ENCODE results near the gene CDH24. TPM values are rescaled to one million over a fixed set of nuclear protein-coding genes. Genes with fewer than 3 reads are reported as not detected.
"Not testable (repeated sequence)": the region's sequence is repeated elsewhere in the genome, so short reads cannot be mapped to it uniquely, and the experiment has no call there.

Gene CDH24
- total and polyA plus RNA-seq, 2 experiments from 2014 or later: 6.9 to 18.0 TPM

DNA sequence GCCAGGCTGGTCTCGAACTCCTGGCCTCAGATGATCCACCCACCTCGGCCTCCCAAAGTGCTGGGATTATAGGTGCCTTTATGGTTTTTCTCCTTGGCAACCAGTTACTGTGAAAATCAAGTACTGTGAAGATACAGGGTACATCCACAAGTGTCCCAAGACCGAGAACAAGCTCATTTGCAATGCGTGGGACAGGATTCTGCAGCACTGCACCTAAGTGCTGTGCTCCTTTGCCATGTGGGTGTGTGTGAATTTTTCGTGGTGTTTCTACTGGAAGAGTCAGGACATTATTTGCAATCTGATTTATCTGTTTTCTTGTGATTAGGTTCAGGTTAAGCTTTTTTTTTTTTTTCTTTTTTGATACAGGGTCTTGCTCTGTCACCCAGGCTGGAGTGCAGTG lies 40.2 kb downstream of the CDH24 start:
- H3K9me2 ChIP-seq (replicated peaks; ENCODE audit: insufficient read depth): no peaks in the 10 kb centered on the region
- DNase-seq (ENCODE audit: low spot score): no peak
- no peak overlapping the region for H3K4me3 ChIP-seq
- H3K4me1 ChIP-seq (ENCODE audit: insufficient read depth): no peaks in the 10 kb centered on the region
- no peak overlapping the region for H2AFZ ChIP-seq
- no peaks in the 10 kb centered on the region for H3K9me3 ChIP-seq (ENCODE audit: low read depth)
- H3K27ac ChIP-seq: no peak overlapping the region
- H3K27me3 ChIP-seq: no peaks in the 10 kb centered on the region
- H3K36me3 ChIP-seq (replicated peaks; ENCODE audit: insufficient read depth, low read depth): no peaks in the 10 kb centered on the region
- no peak overlapping the region for H3K4me2 ChIP-seq
- no peaks in the 10 kb centered on the region for H3K79me2 ChIP-seq
- no peaks in the 10 kb centered on the region for H4K20me1 ChIP-seq (ENCODE audit: insufficient read depth, poor library complexity, severe bottlenecking)
- 90% methylated on average over 5 of the region's 5 CpGs for WGBS (ENCODE audit: low lambda C conversion rate, missing lambda C conversion rate)
- TF ChIP-seq, protein P1, sequence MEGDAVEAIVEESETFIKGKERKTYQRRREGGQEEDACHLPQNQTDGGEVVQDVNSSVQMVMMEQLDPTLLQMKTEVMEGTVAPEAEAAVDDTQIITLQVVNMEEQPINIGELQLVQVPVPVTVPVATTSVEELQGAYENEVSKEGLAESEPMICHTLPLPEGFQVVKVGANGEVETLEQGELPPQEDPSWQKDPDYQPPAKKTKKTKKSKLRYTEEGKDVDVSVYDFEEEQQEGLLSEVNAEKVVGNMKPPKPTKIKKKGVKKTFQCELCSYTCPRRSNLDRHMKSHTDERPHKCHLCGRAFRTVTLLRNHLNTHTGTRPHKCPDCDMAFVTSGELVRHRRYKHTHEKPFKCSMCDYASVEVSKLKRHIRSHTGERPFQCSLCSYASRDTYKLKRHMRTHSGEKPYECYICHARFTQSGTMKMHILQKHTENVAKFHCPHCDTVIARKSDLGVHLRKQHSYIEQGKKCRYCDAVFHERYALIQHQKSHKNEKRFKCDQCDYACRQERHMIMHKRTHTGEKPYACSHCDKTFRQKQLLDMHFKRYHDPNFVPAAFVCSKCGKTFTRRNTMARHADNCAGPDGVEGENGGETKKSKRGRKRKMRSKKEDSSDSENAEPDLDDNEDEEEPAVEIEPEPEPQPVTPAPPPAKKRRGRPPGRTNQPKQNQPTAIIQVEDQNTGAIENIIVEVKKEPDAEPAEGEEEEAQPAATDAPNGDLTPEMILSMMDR (IDR thresholded peaks at IDR 0.05; ENCODE audit: poor library complexity): no peak
- TF ChIP-seq EZH2phosphoT487 (IDR thresholded peaks at IDR 0.05; ENCODE audit: low read depth, severe bottlenecking, unreplicated experiment) (no peak), EZH2 (IDR thresholded peaks at IDR 0.05; ENCODE audit: borderline replicate concordance) (no peak)

DNA sequence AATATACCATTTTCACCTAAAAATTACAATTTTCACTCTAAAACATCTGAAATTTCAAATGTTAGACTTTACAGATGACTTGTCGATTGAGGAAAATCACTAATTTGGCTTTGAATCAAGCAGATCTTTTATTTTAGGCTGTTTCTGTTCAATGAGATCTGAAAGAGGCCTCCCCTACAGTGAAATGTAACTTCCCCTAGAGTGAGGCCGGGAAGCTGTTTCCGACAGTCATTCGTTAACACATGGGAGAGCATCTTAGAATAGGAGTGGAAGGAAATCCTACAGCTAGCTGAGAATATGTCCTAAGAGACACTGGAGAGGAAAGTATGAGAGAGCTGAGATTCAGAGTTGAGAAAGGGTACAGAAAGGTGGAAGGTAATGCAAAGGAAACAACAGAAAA lies 41.7 kb downstream of the CDH24 start:
- no peak overlapping the region for H3K4me3 ChIP-seq
- no peaks in the 10 kb centered on the region for H4K20me1 ChIP-seq (ENCODE audit: insufficient read depth, poor library complexity, severe bottlenecking)
- H3K9me2 ChIP-seq (replicated peaks; ENCODE audit: insufficient read depth): no peaks in the 10 kb centered on the region
- H3K27ac ChIP-seq: no peak overlapping the region
- H3K9me3 ChIP-seq (ENCODE audit: low read depth): no peaks in the 10 kb centered on the region
- H3K79me2 ChIP-seq: no peaks in the 10 kb centered on the region
- H3K4me2 ChIP-seq: no peak overlapping the region
- H3K27me3 ChIP-seq: no peaks in the 10 kb centered on the region
- H3K4me1 ChIP-seq (ENCODE audit: insufficient read depth): no peaks in the 10 kb centered on the region
- no peak overlapping the region for H2AFZ ChIP-seq
- WGBS (ENCODE audit: low lambda C conversion rate, missing lambda C conversion rate): 94% methylated on average over 4 of the region's 4 CpGs
- H3K36me3 ChIP-seq (replicated peaks; ENCODE audit: insufficient read depth, low read depth): no peaks in the 10 kb centered on the region
- TF ChIP-seq, protein P1 (IDR thresholded peaks at IDR 0.05; ENCODE audit: poor library complexity): no peak
- TF ChIP-seq EZH2 (IDR thresholded peaks at IDR 0.05; ENCODE audit: borderline replicate concordance): no peak
- TF ChIP-seq EZH2phosphoT487 (IDR thresholded peaks at IDR 0.05; ENCODE audit: low read depth, severe bottlenecking, unreplicated experiment): no peak
- no peak for DNase-seq (ENCODE audit: low spot score)

DNA sequence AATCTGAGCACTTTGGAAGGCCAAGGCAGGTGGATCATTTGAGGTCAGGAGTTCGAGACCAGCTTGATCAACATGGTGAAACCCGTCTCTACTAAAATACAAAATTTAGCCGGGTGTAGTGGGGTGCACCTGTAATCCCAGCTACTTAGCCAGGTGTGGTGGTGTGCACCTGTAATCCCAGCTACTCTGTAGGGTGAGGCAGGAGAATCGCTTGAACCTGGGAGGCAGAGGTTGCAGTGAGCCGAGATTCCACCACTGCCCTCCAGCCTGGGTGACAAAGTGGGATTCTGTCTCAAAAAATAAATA lies 43.6 kb downstream of the CDH24 start:
- not testable (repeated sequence) for H3K27ac ChIP-seq; H3K36me3 ChIP-seq (replicated peaks; ENCODE audit: insufficient read depth, low read depth); H3K4me1 ChIP-seq (ENCODE audit: insufficient read depth); H2AFZ ChIP-seq; H3K4me2 ChIP-seq; H3K79me2 ChIP-seq; H4K20me1 ChIP-seq (ENCODE audit: insufficient read depth, poor library complexity, severe bottlenecking); DNase-seq (ENCODE audit: low spot score); H3K4me3 ChIP-seq; H3K9me2 ChIP-seq (replicated peaks; ENCODE audit: insufficient read depth); H3K27me3 ChIP-seq; H3K9me3 ChIP-seq (ENCODE audit: low read depth)
- 94% methylated on average over 5 of the region's 5 CpGs for WGBS (ENCODE audit: low lambda C conversion rate, missing lambda C conversion rate)

DNA sequence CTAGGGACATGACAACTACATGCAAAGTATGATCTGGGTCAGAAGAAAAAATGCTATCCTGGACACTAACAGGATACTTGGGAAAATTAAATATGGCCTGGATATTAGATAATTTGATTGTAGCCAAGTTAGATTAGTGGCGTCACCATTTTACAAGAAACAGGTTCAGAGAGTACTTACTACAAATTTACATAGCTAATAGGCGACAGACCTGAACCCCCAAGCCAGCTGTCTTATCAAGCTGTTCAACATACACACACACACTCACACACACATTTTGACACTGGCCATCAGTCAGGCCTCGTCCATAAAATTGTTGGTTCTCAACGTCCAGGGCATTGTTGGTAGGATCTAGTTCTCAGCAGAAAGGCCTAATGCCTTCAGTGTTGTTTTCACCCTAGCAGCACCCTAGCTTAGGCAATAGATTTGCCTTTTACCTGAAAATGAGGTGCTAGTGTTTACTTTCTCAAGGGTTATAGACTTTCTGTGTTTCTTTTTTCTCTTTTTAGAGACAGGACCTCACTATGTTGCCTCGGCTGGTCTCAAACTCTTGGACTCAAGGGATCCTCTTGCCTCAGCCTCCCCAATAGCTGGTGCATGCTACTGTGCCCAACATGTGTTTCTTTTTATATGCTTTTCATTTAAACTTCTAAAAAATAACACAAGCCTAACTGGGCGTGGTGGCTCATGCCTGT lies 44.1 kb downstream of the CDH24 start:
- Histone ChIP-seq H3K79me2 (peaks cover 8% of the 10 kb centered on the region), H4K20me1 (ENCODE audit: insufficient read depth, poor library complexity, severe bottlenecking) (no peaks in the 10 kb centered on the region), H3K27ac (no peak overlapping the region), H3K36me3 (replicated peaks; ENCODE audit: insufficient read depth, low read depth) (no peaks in the 10 kb centered on the region), H2AFZ (no peak overlapping the region), H3K9me3 (ENCODE audit: low read depth) (no peaks in the 10 kb centered on the region), H3K9me2 (replicated peaks; ENCODE audit: insufficient read depth) (no peaks in the 10 kb centered on the region), H3K27me3 (no peaks in the 10 kb centered on the region), H3K4me3 (no peak overlapping the region), H3K4me1 (ENCODE audit: insufficient read depth) (peaks cover 7% of the 10 kb centered on the region), H3K4me2 (no peak overlapping the region)
- 70% methylated on average over 6 of the region's 6 CpGs for WGBS (ENCODE audit: low lambda C conversion rate, missing lambda C conversion rate)
- TF ChIP-seq EZH2 (IDR thresholded peaks at IDR 0.05; ENCODE audit: borderline replicate concordance) (no peak), EZH2phosphoT487 (IDR thresholded peaks at IDR 0.05; ENCODE audit: low read depth, severe bottlenecking, unreplicated experiment) (no peak)
- TF ChIP-seq, protein P1 (IDR thresholded peaks at IDR 0.05; ENCODE audit: poor library complexity): no peak
- no peak for DNase-seq (ENCODE audit: low spot score)
